B cell (primary cell): ENCODE results near the gene UTS2B.

ENCODE experiments used
- EZH2 ChIP-seq: IDR thresholded peaks from 2 replicates; pipeline ENCODE4 v1.6.1; 2012; ENCODE audit warnings: borderline replicate concordance, low read depth, mild to moderate bottlenecking, moderate library complexity, low read length; ENCODE audit not compliant: insufficient read depth, poor library complexity, severe bottlenecking
- TF ChIP-seq, protein P1 (sequence below): fragments of 200-600 bp; IDR thresholded peaks from one replicate; pipeline ENCODE4 v1.8.0; 2022; ENCODE audit warnings: antibody characterized with exemption, mild to moderate bottlenecking

DNA sequence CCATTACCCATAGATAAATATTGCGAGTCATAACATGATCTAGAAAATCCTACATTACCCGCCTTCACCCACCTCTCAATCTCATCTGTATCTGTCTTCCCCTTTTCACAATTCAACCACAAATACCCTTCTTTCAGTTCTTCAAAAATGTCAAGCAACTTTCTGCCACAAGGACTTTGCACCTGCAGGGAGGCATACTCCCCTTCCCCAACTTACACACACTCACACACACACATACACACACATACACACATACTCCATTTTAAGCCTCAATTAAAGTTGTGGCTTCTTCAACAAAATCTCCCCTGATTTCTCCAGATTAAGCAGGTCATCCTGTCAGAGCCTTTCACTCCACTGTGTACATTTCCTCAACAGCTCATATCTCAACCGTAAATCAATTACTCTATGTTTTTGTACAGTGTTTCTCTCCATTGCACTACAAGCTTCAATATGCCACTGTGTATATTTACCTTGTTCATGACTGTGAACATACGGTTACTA, 34.2 kb downstream of the UTS2B start:
- TF ChIP-seq, protein P1, sequence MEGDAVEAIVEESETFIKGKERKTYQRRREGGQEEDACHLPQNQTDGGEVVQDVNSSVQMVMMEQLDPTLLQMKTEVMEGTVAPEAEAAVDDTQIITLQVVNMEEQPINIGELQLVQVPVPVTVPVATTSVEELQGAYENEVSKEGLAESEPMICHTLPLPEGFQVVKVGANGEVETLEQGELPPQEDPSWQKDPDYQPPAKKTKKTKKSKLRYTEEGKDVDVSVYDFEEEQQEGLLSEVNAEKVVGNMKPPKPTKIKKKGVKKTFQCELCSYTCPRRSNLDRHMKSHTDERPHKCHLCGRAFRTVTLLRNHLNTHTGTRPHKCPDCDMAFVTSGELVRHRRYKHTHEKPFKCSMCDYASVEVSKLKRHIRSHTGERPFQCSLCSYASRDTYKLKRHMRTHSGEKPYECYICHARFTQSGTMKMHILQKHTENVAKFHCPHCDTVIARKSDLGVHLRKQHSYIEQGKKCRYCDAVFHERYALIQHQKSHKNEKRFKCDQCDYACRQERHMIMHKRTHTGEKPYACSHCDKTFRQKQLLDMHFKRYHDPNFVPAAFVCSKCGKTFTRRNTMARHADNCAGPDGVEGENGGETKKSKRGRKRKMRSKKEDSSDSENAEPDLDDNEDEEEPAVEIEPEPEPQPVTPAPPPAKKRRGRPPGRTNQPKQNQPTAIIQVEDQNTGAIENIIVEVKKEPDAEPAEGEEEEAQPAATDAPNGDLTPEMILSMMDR = no peak
- TF ChIP-seq EZH2 = no peak
